ENCODE results near the gene BCAS1. TPM values are rescaled to one million over a fixed set of nuclear protein-coding genes. Genes with fewer than 3 reads are reported as not detected.

BCAS1 gene
- total and polyA plus RNA-seq, 3 donors from 2014 or later, result 2.4 to 8.8 (median 3.3) TPM

DNA sequence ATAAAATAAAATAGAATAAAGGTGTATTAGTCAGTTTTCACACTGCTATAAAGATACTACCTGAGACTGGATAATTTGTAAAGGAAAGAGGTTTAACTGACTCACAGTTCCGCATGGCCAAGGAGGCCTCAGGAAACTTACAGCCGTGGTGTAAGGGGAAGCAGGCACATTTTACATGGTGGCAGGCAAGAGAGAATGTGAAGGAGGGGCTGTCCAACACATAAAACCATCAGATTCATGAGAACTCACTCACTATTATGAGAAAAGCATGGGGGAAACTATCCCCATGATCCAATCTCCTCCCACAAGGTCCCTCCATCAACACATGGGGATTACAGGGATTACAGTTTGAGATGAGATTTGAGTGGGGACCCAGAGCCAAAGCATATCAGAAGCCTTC is 41.1 kb upstream of the BCAS1 start:
- no peak overlapping the region for H3K4me3 ChIP-seq
- DNase-seq, result no peak
- 95% methylated on average over 2 of the region's 2 CpGs for WGBS, 2 donors
- H3K36me3 ChIP-seq (ENCODE audit: low read depth, missing control alignments), result no peaks in the 10 kb centered on the region
- TF ChIP-seq, protein P1, sequence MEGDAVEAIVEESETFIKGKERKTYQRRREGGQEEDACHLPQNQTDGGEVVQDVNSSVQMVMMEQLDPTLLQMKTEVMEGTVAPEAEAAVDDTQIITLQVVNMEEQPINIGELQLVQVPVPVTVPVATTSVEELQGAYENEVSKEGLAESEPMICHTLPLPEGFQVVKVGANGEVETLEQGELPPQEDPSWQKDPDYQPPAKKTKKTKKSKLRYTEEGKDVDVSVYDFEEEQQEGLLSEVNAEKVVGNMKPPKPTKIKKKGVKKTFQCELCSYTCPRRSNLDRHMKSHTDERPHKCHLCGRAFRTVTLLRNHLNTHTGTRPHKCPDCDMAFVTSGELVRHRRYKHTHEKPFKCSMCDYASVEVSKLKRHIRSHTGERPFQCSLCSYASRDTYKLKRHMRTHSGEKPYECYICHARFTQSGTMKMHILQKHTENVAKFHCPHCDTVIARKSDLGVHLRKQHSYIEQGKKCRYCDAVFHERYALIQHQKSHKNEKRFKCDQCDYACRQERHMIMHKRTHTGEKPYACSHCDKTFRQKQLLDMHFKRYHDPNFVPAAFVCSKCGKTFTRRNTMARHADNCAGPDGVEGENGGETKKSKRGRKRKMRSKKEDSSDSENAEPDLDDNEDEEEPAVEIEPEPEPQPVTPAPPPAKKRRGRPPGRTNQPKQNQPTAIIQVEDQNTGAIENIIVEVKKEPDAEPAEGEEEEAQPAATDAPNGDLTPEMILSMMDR (IDR thresholded peaks at IDR 0.05), result no peak
- no peak for TF ChIP-seq POLR2A (IDR thresholded peaks at IDR 0.05)
- no peaks in the 10 kb centered on the region for H3K4me1 ChIP-seq
- intact Hi-C loops (cut with DNase I; ENCODE audit: low total_unique reads), result no loop called here
- no peaks in the 10 kb centered on the region for H3K27me3 ChIP-seq
- H3K9me3 ChIP-seq, result no peaks in the 10 kb centered on the region
- H3K27ac ChIP-seq, result no peak overlapping the region

DNA sequence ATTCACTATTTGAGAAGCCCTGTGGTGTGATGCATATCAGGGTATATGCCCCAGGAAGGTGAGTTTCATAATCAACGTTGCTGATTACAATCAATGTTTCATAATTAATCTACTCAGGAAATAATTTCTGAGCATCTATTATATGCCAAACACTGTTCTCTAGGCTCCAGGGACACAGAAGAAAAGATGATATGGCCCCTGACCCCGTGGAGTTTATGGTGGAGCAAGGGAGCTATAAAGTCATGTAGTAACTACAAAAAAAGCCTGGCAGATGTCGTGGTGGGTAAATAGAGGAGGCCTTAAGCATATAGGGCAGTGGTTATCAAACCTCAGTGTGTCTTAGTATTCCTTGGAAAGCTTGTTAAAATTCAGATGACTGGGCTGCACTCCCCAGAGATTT is 40.1 kb upstream of the BCAS1 start:
- 73 to 76% methylated on average over 3 of the region's 3 CpGs for WGBS, 2 donors
- Histone ChIP-seq H3K27me3 (no peaks in the 10 kb centered on the region), H3K4me1 (no peaks in the 10 kb centered on the region), H3K27ac (no peak overlapping the region), H3K9me3 (no peaks in the 10 kb centered on the region), H3K4me3 (no peak overlapping the region), H3K36me3 (ENCODE audit: low read depth, missing control alignments) (no peaks in the 10 kb centered on the region)
- intact Hi-C loops (cut with DNase I; ENCODE audit: low total_unique reads), result no loop called here
- DNase-seq, result no peak
- TF ChIP-seq, protein P1 (IDR thresholded peaks at IDR 0.05), result no peak
- no peak for TF ChIP-seq POLR2A (IDR thresholded peaks at IDR 0.05)

DNA sequence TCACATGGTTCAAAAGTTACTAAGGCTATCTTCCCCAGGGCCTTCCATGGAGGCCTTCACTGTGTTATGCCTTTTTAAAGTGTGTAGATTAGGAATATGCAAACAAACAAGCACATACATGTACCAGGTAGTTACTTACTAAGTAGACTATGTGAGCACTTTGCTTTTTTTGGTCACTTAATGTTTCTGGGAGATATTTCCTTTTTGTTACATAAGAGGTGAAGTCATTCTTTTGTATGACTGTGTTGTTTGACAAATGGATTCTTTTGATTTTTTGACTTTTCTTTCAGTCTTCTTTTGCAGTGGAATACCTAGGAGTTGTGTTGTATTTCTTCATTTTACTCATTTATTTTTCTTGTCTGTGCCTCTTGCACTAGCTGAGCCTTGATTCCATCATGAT is 39.6 kb upstream of the BCAS1 start:
- Histone ChIP-seq H3K27me3 (no peaks in the 10 kb centered on the region), H3K9me3 (no peaks in the 10 kb centered on the region), H3K36me3 (ENCODE audit: low read depth, missing control alignments) (no peaks in the 10 kb centered on the region), H3K27ac (no peak overlapping the region), H3K4me1 (no peaks in the 10 kb centered on the region), H3K4me3 (no peak overlapping the region)
- intact Hi-C loops (cut with DNase I; ENCODE audit: low total_unique reads), result no loop called here
- DNase-seq, result no peak
- no peak for TF ChIP-seq POLR2A (IDR thresholded peaks at IDR 0.05)
- TF ChIP-seq, protein P1 (IDR thresholded peaks at IDR 0.05), result no peak

DNA sequence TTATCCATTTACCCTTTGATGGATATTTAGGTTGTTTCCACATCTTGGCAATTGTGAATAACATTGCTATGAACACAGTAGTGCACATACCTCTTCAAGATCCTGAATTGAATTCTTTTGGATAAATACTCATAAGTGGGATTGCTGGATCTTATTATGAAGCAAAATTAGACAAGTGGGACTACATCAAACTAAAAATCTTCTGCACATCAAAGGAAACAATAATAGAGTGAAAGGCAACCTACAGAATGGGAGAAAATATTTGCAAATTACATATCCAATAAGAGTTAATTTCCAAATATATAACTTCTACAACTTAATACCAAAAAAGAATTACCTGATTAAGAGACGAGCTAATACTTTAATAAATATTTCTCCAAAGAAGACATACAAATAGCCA is 38.4 kb upstream of the BCAS1 start:
- intact Hi-C loops (cut with DNase I; ENCODE audit: low total_unique reads), result no loop called here
- TF ChIP-seq POLR2A (IDR thresholded peaks at IDR 0.05), result no peak
- TF ChIP-seq, protein P1 (IDR thresholded peaks at IDR 0.05), result no peak
- Histone ChIP-seq H3K9me3 (no peaks in the 10 kb centered on the region), H3K27me3 (no peaks in the 10 kb centered on the region), H3K27ac (no peak overlapping the region), H3K4me1 (no peaks in the 10 kb centered on the region), H3K4me3 (no peak overlapping the region), H3K36me3 (ENCODE audit: low read depth, missing control alignments) (no peaks in the 10 kb centered on the region)
- WGBS, 2 donors, result 86 to 88% methylated on average over 1 of the region's 1 CpG
- no peak for DNase-seq

DNA sequence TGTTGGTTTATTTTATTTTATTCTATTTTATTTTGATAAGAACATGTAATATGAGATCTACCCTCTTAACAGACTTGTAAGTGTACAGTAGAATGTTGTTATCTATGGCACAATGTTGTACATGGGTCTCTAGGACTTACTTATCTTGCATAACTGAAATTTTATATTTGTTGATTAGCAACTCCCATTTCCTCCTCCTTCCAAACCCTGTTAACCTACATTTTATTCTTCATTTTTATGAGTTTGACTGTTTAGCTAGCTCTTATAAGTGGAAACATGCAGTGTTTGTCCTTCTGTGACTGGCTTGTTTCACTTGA is 37.9 kb upstream of the BCAS1 start:
- Histone ChIP-seq H3K27ac (no peak overlapping the region), H3K27me3 (no peaks in the 10 kb centered on the region), H3K9me3 (no peaks in the 10 kb centered on the region), H3K4me3 (no peak overlapping the region), H3K36me3 (ENCODE audit: low read depth, missing control alignments) (no peaks in the 10 kb centered on the region), H3K4me1 (no peaks in the 10 kb centered on the region)
- DNase-seq, result no peak
- intact Hi-C loops (cut with DNase I; ENCODE audit: low total_unique reads), result no loop called here
- TF ChIP-seq POLR2A (IDR thresholded peaks at IDR 0.05), result no peak
- TF ChIP-seq, protein P1 (IDR thresholded peaks at IDR 0.05), result no peak
